ENCODE data around the gene ACOXL. TPM values are rescaled to one million over a fixed set of nuclear protein-coding genes. Genes with fewer than 3 reads are reported as not detected.

Gene ACOXL
- total and polyA plus RNA-seq, 9 of the 15 experiments (the other 6 are each of a cell fraction or from before 2014, with no cell fraction given), result 0.31 to 0.56 TPM; not detected in 7

GRCh38 chr2:110691612-110692258 lies 40.6 kb upstream of the ACOXL start (continued):
- TF ChIP-seq STAT5A (IDR thresholded peaks at IDR 0.05; ENCODE audit: borderline replicate concordance, low read length) (peak; percentile 53; the same call in 1 of the 2 replicates), PTTG1 (tag; IDR thresholded peaks at IDR 0.05; ENCODE audit: low read depth) (0 out of 2 replicates have a peak, but pooled peaks have one; percentile 42), RB1 (IDR thresholded peaks at IDR 0.05; ENCODE audit: low read depth) (no peak), ZNF780A (CRISPR knock-in tag; IDR thresholded peaks at IDR 0.05) (no peak), USF2 (CRISPR knock-in tag; IDR thresholded peaks at IDR 0.05) (no peak), SMAD2 (IDR thresholded peaks at IDR 0.05; ENCODE audit: low read depth, low read length) (no peak), GTF2A2 (tag; IDR thresholded peaks at IDR 0.05) (peak; percentile 65; the same call in 1 of the 2 replicates), JUND (IDR thresholded peaks at IDR 0.05; ENCODE audit: borderline replicate concordance, low read depth, low read length) (peak; percentile 27; the same call in 1 of the 2 replicates), JUND (tag; IDR thresholded peaks at IDR 0.05; ENCODE audit: borderline replicate concordance, low read depth, low read length) (no peak; the same call in 1 of the 3 replicates), ZEB2 (IDR thresholded peaks at IDR 0.05) (peak; percentile 43; the same call in 1 of the 2 replicates), TEAD4 (IDR thresholded peaks at IDR 0.05; ENCODE audit: low read length) (peak; percentile 60), TEAD4 (CRISPR knock-in tag; IDR thresholded peaks at IDR 0.05; ENCODE audit: borderline replicate concordance) (no peak), SUPT5H (IDR thresholded peaks at IDR 0.05) (no peak), ZFX (CRISPR knock-in tag; IDR thresholded peaks at IDR 0.05) (no peak), EP300 (IDR thresholded peaks at IDR 0.05; ENCODE audit: low read length) (peak; percentile 57; the same call in 1 of the 2 replicates), E2F1 (CRISPR knock-in tag; IDR thresholded peaks at IDR 0.05) (no peak), POLR2H (tag; IDR thresholded peaks at IDR 0.05; ENCODE audit: low read depth) (no peak), YBX1 (IDR thresholded peaks at IDR 0.05) (no peak), TEAD2 (tag; IDR thresholded peaks at IDR 0.05) (peak; percentile 29; the same call in 1 of the 2 replicates), HOMEZ (CRISPR knock-in tag; IDR thresholded peaks at IDR 0.05) (no peak), SMAD4 (CRISPR knock-in tag; conservative IDR thresholded peaks at IDR 0.05) (peak; percentile 89), ZC3H8 (IDR thresholded peaks at IDR 0.05) (no peak), ZNF311 (CRISPR knock-in tag; IDR thresholded peaks at IDR 0.05) (peak; percentile 60; the same call in 1 of the 2 replicates), MNT (conservative IDR thresholded peaks at IDR 0.05) (no peak)

All from K562 (cell line).